ENCODE data around the gene ZC3H15.

Gene ZC3H15

GRCh38 chr2:186540941-186541340 is 54.9 kb downstream of the ZC3H15 start:
- DNase-seq = no peak

- no peak for DNase-seq
These were observed 55.9 kb downstream of the ZC3H15 start for GRCh38 chr2:186542002-186542401.

- no peak for DNase-seq
These were observed 57.6 kb downstream of the ZC3H15 start for GRCh38 chr2:186543561-186544131.

GRCh38 chr2:186544255-186544675 is 58.2 kb downstream of the ZC3H15 start:
- no peak for DNase-seq

GRCh38 chr2:186546846-186547245 is 60.8 kb downstream of the ZC3H15 start:
- no peak for DNase-seq

GRCh38 chr2:186551323-186552050 is 65.4 kb downstream of the ZC3H15 start:
- DNase-seq = no peak

GRCh38 chr2:186554429-186554828 is 68.4 kb downstream of the ZC3H15 start:
- DNase-seq = no peak

GRCh38 chr2:186554850-186555671 is 69.0 kb downstream of the ZC3H15 start:
- no peak for DNase-seq

- DNase-seq = no peak
These were observed 72.6 kb downstream of the ZC3H15 start for GRCh38 chr2:186558512-186559276.
